ENCODE measurements around the gene STX1A. TPM values are rescaled to one million over a fixed set of nuclear protein-coding genes. Genes with fewer than 3 reads are reported as not detected.
"Not testable (repeated sequence)": the region's sequence is repeated elsewhere in the genome, so short reads cannot be mapped to it uniquely, and the experiment has no call there.

The STX1A gene
- total RNA-seq, 1 donor from 2014 or later, result 8.7 TPM

DNA sequence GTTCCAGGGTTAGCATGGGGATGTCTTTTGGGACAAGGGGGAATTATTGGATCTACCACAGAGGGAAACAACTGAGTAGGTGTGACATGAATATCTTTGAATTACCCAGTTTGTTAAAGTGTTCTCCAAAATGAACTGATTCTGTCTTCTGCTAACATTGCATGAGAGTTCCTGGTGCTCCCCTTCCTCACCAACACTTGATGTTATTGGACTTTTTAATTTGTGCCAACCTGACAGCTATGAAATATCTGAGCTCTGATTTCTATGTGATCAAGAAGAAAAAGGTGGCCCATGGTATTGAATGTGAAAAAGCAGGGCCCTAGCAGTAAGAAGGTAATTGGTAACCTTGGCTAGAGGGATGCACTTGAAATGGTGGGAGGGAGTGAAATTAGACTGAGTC, 56.4 kb downstream of the STX1A start:
- intact Hi-C loops (cut with micrococcal nuclease), result no loop called here

DNA sequence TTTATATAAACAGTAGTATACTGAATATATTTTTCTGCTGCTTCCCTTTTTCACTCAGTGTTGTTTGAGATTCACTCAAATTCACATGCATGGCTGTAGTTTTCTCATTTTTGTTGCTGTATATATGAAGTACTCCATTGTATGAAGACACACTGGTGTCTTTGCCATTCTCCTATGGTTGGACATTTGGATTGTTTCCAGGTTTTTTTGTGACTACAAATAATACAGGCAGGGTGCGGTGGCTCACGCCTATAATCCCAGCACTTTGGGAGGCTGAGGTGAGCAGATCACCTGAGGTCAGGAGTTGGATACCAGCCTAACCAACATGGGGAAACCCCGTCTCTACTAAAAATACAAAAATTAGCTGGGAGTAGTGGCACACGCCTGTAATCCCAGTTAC, 58.9 kb downstream of the STX1A start:
- intact Hi-C loops (cut with micrococcal nuclease), result not testable (repeated sequence)

DNA sequence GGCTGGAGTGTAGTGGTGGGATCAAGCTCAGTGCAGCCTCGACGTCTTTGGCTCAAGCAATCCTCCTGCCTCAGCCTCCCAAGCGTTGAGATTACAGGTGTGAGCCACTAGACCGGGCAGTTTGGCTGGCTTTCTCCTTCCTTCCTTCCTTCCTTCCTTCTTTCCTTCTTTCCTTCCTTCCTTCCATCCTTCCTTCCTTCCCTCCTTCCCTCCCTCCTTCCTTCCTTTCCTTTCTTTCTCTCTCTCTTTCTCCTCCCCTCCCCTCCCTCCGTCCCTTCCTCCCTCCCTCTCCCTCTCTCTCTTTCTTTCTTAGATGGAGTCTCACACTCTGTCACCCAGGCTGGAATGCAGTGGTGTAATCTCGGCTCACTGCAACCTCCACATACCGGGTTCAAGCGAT, 59.5 kb downstream of the STX1A start:
- intact Hi-C loops (cut with micrococcal nuclease), result no loop called here

DNA sequence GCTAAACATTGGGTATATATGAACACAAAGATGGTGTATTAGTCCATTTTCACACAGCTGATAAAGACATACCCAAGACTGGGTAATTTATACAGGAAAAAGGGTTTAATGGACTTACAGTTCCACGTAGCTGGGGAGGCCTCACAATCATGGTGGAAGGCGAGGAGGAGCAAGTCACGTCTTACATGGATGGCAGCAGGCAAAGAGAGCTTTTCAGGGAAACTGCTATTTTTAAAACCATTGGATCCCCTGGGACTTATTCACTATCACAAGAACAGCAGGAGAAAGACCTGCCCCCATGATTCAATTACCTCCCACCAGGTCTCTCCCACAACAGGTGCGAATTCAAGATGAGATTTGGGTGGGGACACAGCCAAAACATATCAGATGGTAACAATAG, 64.2 kb downstream of the STX1A start:
- intact Hi-C loops (cut with micrococcal nuclease), result not testable (repeated sequence)

DNA sequence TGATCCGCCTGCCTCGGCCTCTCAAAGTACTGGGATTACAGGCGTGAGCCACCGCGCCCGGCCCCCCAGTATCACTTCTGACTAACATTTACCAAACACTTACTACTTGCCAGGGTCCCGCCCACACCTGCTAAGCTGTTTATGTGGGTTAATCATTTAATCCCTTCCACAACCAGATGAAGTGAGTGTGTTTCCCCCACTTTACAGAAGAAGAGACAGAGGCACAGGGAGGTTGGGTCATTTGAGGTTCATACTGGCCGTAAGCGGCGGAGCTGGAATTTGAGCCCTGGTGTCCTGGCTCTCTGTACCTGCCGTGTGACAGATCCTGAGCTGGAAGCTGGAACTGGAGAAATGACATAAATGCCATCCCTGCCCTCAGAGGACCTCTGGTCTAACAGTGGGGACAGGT, 66.9 kb downstream of the STX1A start:
- intact Hi-C loops (cut with micrococcal nuclease), result no loop called here

DNA sequence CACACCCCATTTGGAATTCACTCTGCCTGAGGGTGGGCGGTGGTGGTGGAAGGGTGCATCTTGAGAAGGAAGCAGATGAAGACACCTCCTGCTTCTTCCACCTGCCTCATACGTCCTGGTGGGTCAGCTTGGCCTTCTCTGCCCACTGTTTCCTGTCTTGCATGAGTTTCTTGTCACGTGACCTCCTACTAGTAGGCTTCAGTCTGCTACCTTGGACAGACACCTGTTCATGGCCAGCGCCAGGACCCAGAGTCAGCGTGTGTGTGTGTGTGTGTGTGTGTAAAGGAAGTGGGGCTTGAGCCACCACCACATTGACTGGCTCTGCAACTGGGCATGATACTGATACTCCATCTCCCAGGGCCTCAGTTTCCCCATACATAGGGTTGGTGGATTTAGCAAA, 68.9 kb downstream of the STX1A start:
- intact Hi-C loops (cut with micrococcal nuclease), result no loop called here

DNA sequence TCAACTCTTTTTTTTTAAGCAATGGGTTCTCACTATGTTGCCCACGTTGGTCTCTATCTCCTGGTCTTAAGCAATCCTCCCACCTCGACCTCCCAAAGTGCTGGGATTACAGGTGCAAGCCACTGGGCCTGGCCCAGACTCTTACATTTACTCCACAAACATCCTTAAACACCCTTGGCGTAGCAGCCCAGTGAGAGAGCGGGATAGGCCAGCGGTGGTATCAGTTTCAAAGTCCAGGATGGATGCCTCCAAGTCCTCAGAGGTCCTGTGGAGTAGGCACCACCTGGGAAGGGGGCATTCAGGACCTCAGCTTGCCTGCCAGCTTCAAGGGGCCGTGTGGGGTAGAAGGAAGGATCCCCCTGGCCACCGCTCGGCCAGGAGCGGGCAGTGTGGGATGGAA, 69.9 kb downstream of the STX1A start:
- intact Hi-C loops (cut with micrococcal nuclease), result no loop called here

Other genes with a start within 250 kb of the STX1A start
- 103 and 105 TPM in 2 replicates for gene BAZ1B, start 197.4 kb downstream of the STX1A start, total RNA-seq
- gene BCL7B, start 162.0 kb downstream of the STX1A start, total RNA-seq, result 82.8 and 88.8 TPM in 2 replicates
- 28.1 and 28.8 TPM in 2 replicates for gene TBL2, start 141.1 kb downstream of the STX1A start, total RNA-seq
- not detected in 2 replicates for gene MLXIPL, start 95.1 kb downstream of the STX1A start, total RNA-seq
- gene VPS37D, start 51.8 kb downstream of the STX1A start, total RNA-seq, result 0.14 TPM in 1 of 2 replicates, not detected in the other
- gene DNAJC30, start 36.2 kb downstream of the STX1A start, total RNA-seq, result 7.5 and 8.5 TPM in 2 replicates
- 64.3 and 66.8 TPM in 2 replicates for gene BUD23, start 36.1 kb downstream of the STX1A start, total RNA-seq
- gene ABHD11, start 19.1 kb upstream of the STX1A start, total RNA-seq, result 15.5 and 17.9 TPM in 2 replicates
- not detected in 2 replicates for gene CLDN3, start 50.6 kb upstream of the STX1A start, total RNA-seq
- not detected in 2 replicates for gene CLDN4, start 111.3 kb upstream of the STX1A start, total RNA-seq
- gene METTL27, start 122.8 kb upstream of the STX1A start, total RNA-seq, result 2.6 and 2.7 TPM in 2 replicates
- not detected in 2 replicates for gene TMEM270, start 141.5 kb upstream of the STX1A start, total RNA-seq